Activated CD4-positive, CD25-positive, alpha-beta regulatory T cell treated with anti-CD3 and anti-CD28 coated beads, Interleukin-2, amount 50 U/mL, for 16 hours (primary cell): ENCODE data around the gene TXNDC12.
"Not testable (repeated sequence)": the region's sequence is repeated elsewhere in the genome, so short reads cannot be mapped to it uniquely, and the experiment has no call there.

Experiments
- DNase-seq: peaks from one replicate; pipeline ENCODE4 v3.0.0-alpha.2; 2020; ENCODE audit warnings: low read depth, low spot score

The TXNDC12 gene

GRCh38 chr1:52049337-52049736 lies 5.7 kb downstream of the TXNDC12 start:
- not testable (repeated sequence) for DNase-seq

- DNase-seq: not testable (repeated sequence)
Observed at GRCh38 chr1:52045666-52046195, 9.3 kb downstream of the TXNDC12 start.

- DNase-seq: no peak
Observed at GRCh38 chr1:52045236-52045635, 9.8 kb downstream of the TXNDC12 start.

GRCh38 chr1:52041551-52042185 lies 13.3 kb downstream of the TXNDC12 start:
- no peak for DNase-seq

- no peak for DNase-seq
Observed at GRCh38 chr1:52037909-52038308, 17.1 kb downstream of the TXNDC12 start.

- no peak for DNase-seq
Observed at GRCh38 chr1:52037402-52037814, 17.6 kb downstream of the TXNDC12 start.

GRCh38 chr1:52034050-52034384 lies 21.0 kb downstream of the TXNDC12 start:
- DNase-seq: no peak

GRCh38 chr1:52033190-52034049 lies 21.6 kb downstream of the TXNDC12 start, which contains the start of gene KTI12:
Gene KTI12 (minus strand): TSS chr1:52033810. CDS start chr1:52033761, 49 bp downstream.
- peak; percentile 75 for DNase-seq

GRCh38 chr1:52032785-52033131 lies 22.2 kb downstream of the TXNDC12 start:
- no peak for DNase-seq

- DNase-seq: no peak
Observed at GRCh38 chr1:52032124-52032784, 22.7 kb downstream of the TXNDC12 start.

GRCh38 chr1:52028839-52029238 lies 26.2 kb downstream of the TXNDC12 start:
- not testable (repeated sequence) for DNase-seq

GRCh38 chr1:52028328-52028727 lies 26.7 kb downstream of the TXNDC12 start:
- no peak for DNase-seq

GRCh38 chr1:52026278-52026677 lies 28.7 kb downstream of the TXNDC12 start:
- no peak for DNase-seq

GRCh38 chr1:52022133-52022532 lies 32.9 kb downstream of the TXNDC12 start:
- no peak for DNase-seq

GRCh38 chr1:52008071-52008809 lies 46.8 kb downstream of the TXNDC12 start:
- DNase-seq: no peak

GRCh38 chr1:52007215-52008002 lies 47.6 kb downstream of the TXNDC12 start:
- DNase-seq: no peak

- not testable (repeated sequence) for DNase-seq
Observed at GRCh38 chr1:52006081-52006553, 48.9 kb downstream of the TXNDC12 start.

- not testable (repeated sequence) for DNase-seq
Observed at GRCh38 chr1:52005548-52005947, 49.4 kb downstream of the TXNDC12 start.

- no peak for DNase-seq
Observed at GRCh38 chr1:52003877-52004276, 51.1 kb downstream of the TXNDC12 start.
